ENCODE results near the gene KAZALD1.

Gene KAZALD1

GRCh38 chr10:101014230-101014884 lies 47.4 kb upstream of the KAZALD1 start:
- H3K9ac ChIP-seq (ENCODE audit: low read length): no peak overlapping the region

GRCh38 chr10:101014966-101015581 lies 46.7 kb upstream of the KAZALD1 start:
- Histone ChIP-seq H4K20me1 (ENCODE audit: insufficient read depth, low read length) (no peaks in the 10 kb centered on the region), H3K9ac (ENCODE audit: low read length) (no peak overlapping the region), H2AFZ (ENCODE audit: low read depth, low read length) (no peak overlapping the region), H3K36me3 (replicated peaks; ENCODE audit: low read depth, low read length) (no peaks in the 10 kb centered on the region), H3K4me3 (ENCODE audit: low read length) (no peak overlapping the region), H3K9me3 (ENCODE audit: insufficient read depth, low read length) (no peaks in the 10 kb centered on the region), H3K4me2 (ENCODE audit: low read length) (no peak overlapping the region), H3K4me1 (ENCODE audit: low read length) (peaks cover 19% of the 10 kb centered on the region), H3K79me2 (ENCODE audit: low read length) (no peaks in the 10 kb centered on the region), H3K27me3 (ENCODE audit: low read depth, low read length) (peaks cover 19% of the 10 kb centered on the region), H3K27ac (ENCODE audit: low read length) (no peak overlapping the region)
- TF ChIP-seq EZH2phosphoT487 (IDR thresholded peaks at IDR 0.05; ENCODE audit: low read depth): no peak

More at GRCh38 chr10:101014230-101014884, 47.4 kb upstream of the KAZALD1 start:
- H3K9me3 ChIP-seq (ENCODE audit: insufficient read depth, low read length): no peaks in the 10 kb centered on the region
- H3K27me3 ChIP-seq (ENCODE audit: low read depth, low read length): peaks cover 19% of the 10 kb centered on the region
- no peaks in the 10 kb centered on the region for H3K36me3 ChIP-seq (replicated peaks; ENCODE audit: low read depth, low read length)
- no peaks in the 10 kb centered on the region for H4K20me1 ChIP-seq (ENCODE audit: insufficient read depth, low read length)
- H2AFZ ChIP-seq (ENCODE audit: low read depth, low read length): no peak overlapping the region
- 0 out of 2 replicates have a peak overlapping the region, but pooled peaks have one; percentile 26 for H3K4me2 ChIP-seq (ENCODE audit: low read length)
- peaks cover 19% of the 10 kb centered on the region for H3K4me1 ChIP-seq (ENCODE audit: low read length)
- H3K79me2 ChIP-seq (ENCODE audit: low read length): no peaks in the 10 kb centered on the region
- TF ChIP-seq CTCF (IDR thresholded peaks at IDR 0.05; ENCODE audit: low read depth, low read length) (peak; percentile 68), EZH2phosphoT487 (IDR thresholded peaks at IDR 0.05; ENCODE audit: low read depth) (no peak)
- H3K4me3 ChIP-seq (ENCODE audit: low read length): no peak overlapping the region
- H3K27ac ChIP-seq (ENCODE audit: low read length): no peak overlapping the region

GRCh38 chr10:101015582-101015973 lies 46.2 kb upstream of the KAZALD1 start:
- H3K4me1 ChIP-seq (ENCODE audit: low read length): peaks cover 19% of the 10 kb centered on the region
- H3K27ac ChIP-seq (ENCODE audit: low read length): no peak overlapping the region
- no peaks in the 10 kb centered on the region for H3K36me3 ChIP-seq (replicated peaks; ENCODE audit: low read depth, low read length)
- peaks cover 19% of the 10 kb centered on the region for H3K27me3 ChIP-seq (ENCODE audit: low read depth, low read length)
- no peak overlapping the region for H3K4me3 ChIP-seq (ENCODE audit: low read length)
- H3K79me2 ChIP-seq (ENCODE audit: low read length): no peaks in the 10 kb centered on the region
- no peak for TF ChIP-seq CTCF (IDR thresholded peaks at IDR 0.05; ENCODE audit: low read depth, low read length)
- no peak for TF ChIP-seq EZH2phosphoT487 (IDR thresholded peaks at IDR 0.05; ENCODE audit: low read depth)
- H3K4me2 ChIP-seq (ENCODE audit: low read length): no peak overlapping the region
- H2AFZ ChIP-seq (ENCODE audit: low read depth, low read length): no peak overlapping the region
- H4K20me1 ChIP-seq (ENCODE audit: insufficient read depth, low read length): no peaks in the 10 kb centered on the region
- no peak overlapping the region for H3K9ac ChIP-seq (ENCODE audit: low read length)
- H3K9me3 ChIP-seq (ENCODE audit: insufficient read depth, low read length): no peaks in the 10 kb centered on the region

- Histone ChIP-seq H3K4me3 (ENCODE audit: low read length) (no peak overlapping the region), H3K9me3 (ENCODE audit: insufficient read depth, low read length) (no peaks in the 10 kb centered on the region), H3K79me2 (ENCODE audit: low read length) (no peaks in the 10 kb centered on the region), H3K27ac (ENCODE audit: low read length) (no peak overlapping the region), H3K4me2 (ENCODE audit: low read length) (no peak overlapping the region), H3K36me3 (replicated peaks; ENCODE audit: low read depth, low read length) (no peaks in the 10 kb centered on the region), H2AFZ (ENCODE audit: low read depth, low read length) (no peak overlapping the region), H4K20me1 (ENCODE audit: insufficient read depth, low read length) (no peaks in the 10 kb centered on the region), H3K4me1 (ENCODE audit: low read length) (peaks cover 19% of the 10 kb centered on the region), H3K9ac (ENCODE audit: low read length) (no peak overlapping the region), H3K27me3 (ENCODE audit: low read depth, low read length) (peaks cover 19% of the 10 kb centered on the region)
- no peak for TF ChIP-seq CTCF (IDR thresholded peaks at IDR 0.05; ENCODE audit: low read depth, low read length)
Observed at GRCh38 chr10:101016814-101017213, 45.0 kb upstream of the KAZALD1 start.

Data from OCI-LY3 (cell line).